HG03439 (cell line): ENCODE measurements around the gene SEMA4A.
A peak's percentile ranks its signal among the peaks of the same experiment; 100 is the strongest.

Experiments used
- ATAC-seq: cut with Tn5 transposase; IDR thresholded peaks from one replicate; pipeline ENCODE4 v1.9.1; 2021; ENCODE audit warnings: mild to moderate bottlenecking, moderate library complexity; ENCODE audit not compliant: unreplicated experiment

The SEMA4A gene

GRCh38 chr1:156134716-156135435 is 18.5 kb upstream of the SEMA4A start:
- ATAC-seq, result no peak

GRCh38 chr1:156135930-156136871 is 17.2 kb upstream of the SEMA4A start:
- no peak for ATAC-seq

GRCh38 chr1:156136970-156137483 is 16.4 kb upstream of the SEMA4A start:
- ATAC-seq, result no peak

GRCh38 chr1:156138458-156138867 is 14.9 kb upstream of the SEMA4A start:
- no peak for ATAC-seq

GRCh38 chr1:156140879-156141707 is 12.3 kb upstream of the SEMA4A start:
- no peak for ATAC-seq

- ATAC-seq, result no peak
These were observed 9.5 kb upstream of the SEMA4A start for GRCh38 chr1:156143765-156144489.

GRCh38 chr1:156144742-156145141 is 8.6 kb upstream of the SEMA4A start:
- no peak for ATAC-seq

- ATAC-seq, result no peak
These were observed 7.8 kb upstream of the SEMA4A start for GRCh38 chr1:156145650-156146019.

GRCh38 chr1:156146020-156146768 is 7.2 kb upstream of the SEMA4A start:
- ATAC-seq, result no peak

GRCh38 chr1:156146769-156147405 is 6.5 kb upstream of the SEMA4A start:
- no peak for ATAC-seq

GRCh38 chr1:156148216-156148615 is 5.2 kb upstream of the SEMA4A start:
- ATAC-seq, result no peak

GRCh38 chr1:156149374-156150332 is 3.7 kb upstream of the SEMA4A start:
- peak; percentile 47 for ATAC-seq

GRCh38 chr1:156150333-156151011 is 2.9 kb upstream of the SEMA4A start:
- ATAC-seq, result no peak

GRCh38 chr1:156151093-156151688 is 2.2 kb upstream of the SEMA4A start:
- ATAC-seq, result no peak

- ATAC-seq, result no peak
These were observed 757 bp upstream of the SEMA4A start for GRCh38 chr1:156152628-156153027.

GRCh38 chr1:156154317-156154749 is 948 bp downstream of the SEMA4A start:
- ATAC-seq, result peak; percentile 36
